ENCODE data around the gene IL3RA. TPM values are rescaled to one million over a fixed set of nuclear protein-coding genes. Genes with fewer than 3 reads are reported as not detected.

Gene IL3RA
- total RNA-seq, 2 experiments from 2014 or later: 35.2 to 35.4 TPM

DNA sequence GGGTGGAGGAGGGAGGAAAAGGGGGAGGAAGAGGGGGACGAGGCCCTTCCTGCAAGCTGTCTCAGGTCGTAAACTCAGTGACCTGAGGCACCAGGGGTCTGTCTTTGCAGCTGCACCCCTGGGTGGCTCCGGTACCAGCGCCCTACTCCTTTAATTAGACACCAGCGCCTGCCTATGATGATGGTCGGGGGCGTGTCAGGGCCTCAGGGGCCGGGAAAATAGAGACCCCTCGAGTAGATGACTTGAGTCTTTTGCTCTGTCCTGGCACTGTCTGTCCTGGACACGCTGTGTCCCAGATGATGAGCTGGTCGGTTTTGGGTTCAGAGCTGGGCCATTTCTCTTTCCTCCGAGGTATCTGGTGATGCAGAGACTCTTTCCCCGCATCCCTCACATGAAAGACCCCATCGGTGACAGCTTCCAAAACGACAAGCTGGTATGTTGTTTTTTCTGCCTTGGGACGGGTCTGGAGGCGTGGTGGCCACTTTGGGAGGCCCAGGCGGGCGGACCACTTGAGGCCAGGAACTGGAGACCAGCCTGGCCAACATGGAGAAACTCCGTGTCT lies 44.2 kb downstream of the IL3RA start:
- CTCF ChIA-PET: no interaction called here

DNA sequence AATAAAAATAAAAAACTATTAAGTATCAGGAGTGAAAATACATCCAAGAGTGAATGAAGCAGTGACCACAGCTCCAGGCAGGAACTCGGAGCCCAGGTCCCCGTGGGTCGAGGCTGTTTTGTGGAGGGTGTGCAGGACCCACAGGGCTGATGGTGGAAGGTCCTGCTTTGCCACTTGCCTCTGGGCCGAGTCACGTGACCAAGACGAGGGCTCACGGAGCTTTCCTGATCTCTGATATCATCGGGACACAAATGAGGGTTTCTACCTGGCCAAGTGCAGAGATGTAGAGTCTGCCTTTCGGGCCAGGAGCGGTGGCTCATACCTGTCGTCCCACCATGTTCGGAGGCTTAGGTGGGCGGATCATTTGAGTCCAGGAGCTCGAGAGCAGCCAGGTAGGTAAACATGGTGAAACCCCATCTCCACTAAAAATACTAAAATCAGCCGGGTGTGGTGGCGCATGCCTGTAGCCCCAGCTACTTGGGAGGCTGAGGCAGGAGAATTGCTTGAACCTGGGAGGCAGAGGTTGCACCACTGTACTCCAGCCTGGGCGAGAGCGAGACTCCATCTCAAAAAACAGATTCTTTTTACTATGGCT lies 48.2 kb downstream of the IL3RA start:
- Mint-ChIP-seq H3K36me3 (ENCODE audit: low read depth) (peaks cover 62% of the 10 kb centered on the region), H3K4me3 (no peak overlapping the region), H3K27me3 (no peaks in the 10 kb centered on the region), H3K4me1 (peaks cover 20% of the 10 kb centered on the region), H3K27ac (no peak overlapping the region), H3K9me3 (no peaks in the 10 kb centered on the region)
- no peak for DNase-seq
- ChIA-PET POLR2A (no interaction called here), CTCF (no interaction called here)

More for the DNA sequence above, 44.2 kb downstream of the IL3RA start:
- no peaks in the 10 kb centered on the region for H3K4me1 Mint-ChIP-seq
- H3K9me3 Mint-ChIP-seq: no peaks in the 10 kb centered on the region
- peak overlapping the region; percentile 6 for H3K27ac Mint-ChIP-seq
- no peak for DNase-seq
- peaks cover 29% of the 10 kb centered on the region for H3K36me3 Mint-ChIP-seq (ENCODE audit: low read depth)
- H3K27me3 Mint-ChIP-seq: no peaks in the 10 kb centered on the region
- POLR2A ChIA-PET: no interaction called here
- no peak overlapping the region for H3K4me3 Mint-ChIP-seq

DNA sequence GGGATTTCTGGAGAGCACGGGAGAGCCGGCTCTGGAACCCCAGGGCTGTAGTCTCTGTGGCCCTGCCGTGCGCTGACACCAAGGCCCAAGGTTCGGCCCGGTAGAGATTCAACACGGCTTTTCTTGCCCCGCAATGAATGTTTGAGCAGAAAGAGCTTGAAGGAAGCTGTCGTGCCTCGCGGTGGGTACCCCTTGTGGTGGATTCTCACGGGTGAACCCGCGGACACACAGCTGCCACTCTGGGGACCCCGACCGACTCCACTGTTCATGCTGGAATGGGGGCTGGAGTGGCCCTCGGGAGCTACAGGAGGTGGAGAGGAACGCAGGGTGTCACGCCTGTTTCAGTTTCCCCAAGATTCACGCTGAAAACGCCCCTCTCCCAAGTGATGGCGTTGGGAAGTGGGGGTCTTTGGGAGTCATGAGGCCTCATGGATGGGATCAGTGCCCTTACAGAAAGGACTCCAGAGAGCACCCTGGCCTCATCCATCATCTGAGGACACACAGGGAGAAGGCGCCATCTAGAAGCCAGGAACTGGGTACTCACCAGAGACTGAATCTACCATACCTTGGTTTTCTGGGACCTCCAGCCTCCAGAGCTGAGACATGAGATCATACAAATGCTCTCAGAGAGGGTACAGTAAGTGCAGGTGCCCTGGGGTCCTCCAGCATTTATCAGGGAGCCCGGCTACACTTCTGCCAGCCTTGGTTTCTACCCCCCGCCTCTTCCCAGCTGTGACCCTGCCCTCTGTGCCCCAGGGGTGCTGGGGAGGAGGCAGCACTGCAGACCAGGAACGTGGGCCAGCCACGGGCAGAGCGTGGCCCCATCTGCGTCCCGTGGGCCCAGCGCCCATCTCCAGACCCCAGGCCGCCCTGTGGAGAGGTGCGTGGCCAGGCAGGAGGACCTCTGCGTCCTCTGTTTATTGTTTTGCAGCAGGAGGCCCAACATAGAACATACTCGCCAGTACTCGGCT lies 49.0 kb downstream of the IL3RA start:
- CTCF ChIA-PET: no interaction called here
- POLR2A ChIA-PET: no interaction called here
- peaks cover 26% of the 10 kb centered on the region for H3K4me1 Mint-ChIP-seq
- H3K27me3 Mint-ChIP-seq: no peaks in the 10 kb centered on the region
- H3K27ac Mint-ChIP-seq: no peak overlapping the region
- peaks cover 67% of the 10 kb centered on the region for H3K36me3 Mint-ChIP-seq (ENCODE audit: low read depth)
- H3K4me3 Mint-ChIP-seq: no peak overlapping the region
- H3K9me3 Mint-ChIP-seq: no peaks in the 10 kb centered on the region
- DNase-seq: no peak

DNA sequence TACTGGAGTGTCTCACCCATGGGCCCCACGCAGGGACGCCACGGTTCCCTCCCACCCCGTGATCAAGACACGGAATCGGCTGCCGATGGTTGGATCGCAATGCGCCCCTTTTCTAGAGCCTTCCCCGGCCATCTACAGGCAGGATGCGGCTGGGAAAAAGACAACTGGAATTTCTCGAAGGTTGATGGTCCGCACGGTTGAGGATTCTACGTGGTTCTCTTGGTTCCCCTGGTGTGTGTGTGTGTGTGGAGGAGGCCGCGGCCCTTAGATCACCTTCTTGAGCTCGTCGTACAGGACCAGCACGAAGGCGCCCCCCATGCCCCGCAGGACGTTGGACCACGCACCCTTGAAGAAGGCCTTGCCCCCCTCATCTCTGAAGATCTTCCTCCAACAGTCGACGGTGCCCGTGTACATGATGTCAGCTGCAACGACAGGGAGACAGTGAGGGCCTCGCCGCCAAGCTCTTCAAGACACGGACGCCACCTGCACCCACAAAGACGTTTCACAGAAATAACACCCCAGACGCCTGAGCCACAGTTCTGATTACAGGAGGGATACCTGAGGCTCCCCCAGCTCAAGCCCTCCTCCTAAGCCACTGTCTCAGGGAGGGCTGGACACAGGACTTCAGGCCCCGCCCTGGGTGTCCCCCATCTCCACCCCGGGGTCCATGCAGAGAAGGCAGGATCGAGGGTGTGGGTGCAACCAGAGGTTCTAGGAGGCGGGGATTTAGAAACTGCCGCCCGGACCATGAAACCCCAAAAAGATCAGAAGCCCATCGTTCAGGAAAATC lies 49.9 kb downstream of the IL3RA start:
- Mint-ChIP-seq H3K4me3 (no peak overlapping the region), H3K27me3 (no peaks in the 10 kb centered on the region), H3K27ac (no peak overlapping the region), H3K36me3 (ENCODE audit: low read depth) (peaks cover 76% of the 10 kb centered on the region), H3K4me1 (peaks cover 34% of the 10 kb centered on the region), H3K9me3 (no peaks in the 10 kb centered on the region)
- CTCF ChIA-PET: no interaction called here
- POLR2A ChIA-PET: no interaction called here
- no peak for DNase-seq

DNA sequence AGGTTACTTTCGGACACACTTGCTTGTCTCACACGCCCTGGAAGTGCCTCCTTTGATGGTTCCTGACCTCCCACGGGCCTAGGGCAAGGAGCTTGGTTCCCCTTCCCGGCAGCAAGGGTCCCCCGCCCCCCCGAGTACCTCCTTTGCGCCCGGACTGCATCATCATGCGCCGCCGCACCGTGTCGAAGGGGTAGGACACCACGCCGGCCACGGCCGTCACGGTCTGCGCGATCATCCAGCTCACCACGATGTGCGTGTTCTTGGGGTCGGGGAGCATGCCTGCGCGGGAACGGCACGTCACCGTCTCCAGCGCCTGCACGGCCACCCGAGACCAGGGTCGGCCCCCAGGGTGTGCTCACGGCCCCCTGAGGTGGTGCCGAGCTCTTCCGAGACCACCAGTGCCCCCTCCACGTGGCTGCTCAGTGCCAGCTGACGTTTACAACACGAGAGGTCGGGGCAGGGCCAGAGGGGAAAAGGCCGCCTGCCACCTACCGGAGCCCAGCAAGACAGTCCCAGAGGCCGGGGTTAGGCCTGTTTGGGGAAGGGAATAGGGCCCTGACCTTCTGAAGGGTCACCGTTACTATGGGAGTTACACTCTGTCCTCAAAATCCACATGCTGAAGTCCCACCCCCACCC lies 50.7 kb downstream of the IL3RA start:
- Mint-ChIP-seq H3K27me3 (no peaks in the 10 kb centered on the region), H3K27ac (no peak overlapping the region), H3K4me3 (no peak overlapping the region), H3K4me1 (peaks cover 34% of the 10 kb centered on the region), H3K36me3 (ENCODE audit: low read depth) (peaks cover 74% of the 10 kb centered on the region), H3K9me3 (no peaks in the 10 kb centered on the region)
- CTCF ChIA-PET: no interaction called here
- DNase-seq: no peak
- POLR2A ChIA-PET: no interaction called here

DNA sequence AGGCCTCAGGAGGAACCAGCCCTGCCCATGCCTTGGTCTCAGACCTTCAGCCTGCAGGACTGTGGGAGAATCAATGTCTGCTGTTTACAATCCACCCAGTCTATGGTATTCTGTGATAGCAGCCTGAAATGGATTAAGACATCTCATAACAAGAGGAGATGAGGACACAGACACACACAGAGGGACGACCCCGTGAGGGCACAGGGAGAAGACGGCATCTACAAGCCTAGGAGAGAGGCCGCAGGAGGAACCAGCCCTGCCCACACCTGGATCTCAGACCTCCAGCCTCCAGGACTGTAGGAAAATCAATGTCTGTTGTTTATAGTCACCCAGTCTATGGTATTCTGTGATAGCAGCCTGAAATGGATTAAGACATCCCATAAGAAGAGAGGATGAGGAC lies 52.1 kb downstream of the IL3RA start:
- H3K27ac Mint-ChIP-seq: no peak overlapping the region
- H3K27me3 Mint-ChIP-seq: no peaks in the 10 kb centered on the region
- CTCF ChIA-PET: no interaction called here
- H3K9me3 Mint-ChIP-seq: no peaks in the 10 kb centered on the region
- H3K4me3 Mint-ChIP-seq: peak overlapping the region; percentile 39
- DNase-seq: peak; percentile 14
- peaks cover 40% of the 10 kb centered on the region for H3K4me1 Mint-ChIP-seq
- H3K36me3 Mint-ChIP-seq (ENCODE audit: low read depth): peaks cover 67% of the 10 kb centered on the region
- POLR2A ChIA-PET: no interaction called here

DNA sequence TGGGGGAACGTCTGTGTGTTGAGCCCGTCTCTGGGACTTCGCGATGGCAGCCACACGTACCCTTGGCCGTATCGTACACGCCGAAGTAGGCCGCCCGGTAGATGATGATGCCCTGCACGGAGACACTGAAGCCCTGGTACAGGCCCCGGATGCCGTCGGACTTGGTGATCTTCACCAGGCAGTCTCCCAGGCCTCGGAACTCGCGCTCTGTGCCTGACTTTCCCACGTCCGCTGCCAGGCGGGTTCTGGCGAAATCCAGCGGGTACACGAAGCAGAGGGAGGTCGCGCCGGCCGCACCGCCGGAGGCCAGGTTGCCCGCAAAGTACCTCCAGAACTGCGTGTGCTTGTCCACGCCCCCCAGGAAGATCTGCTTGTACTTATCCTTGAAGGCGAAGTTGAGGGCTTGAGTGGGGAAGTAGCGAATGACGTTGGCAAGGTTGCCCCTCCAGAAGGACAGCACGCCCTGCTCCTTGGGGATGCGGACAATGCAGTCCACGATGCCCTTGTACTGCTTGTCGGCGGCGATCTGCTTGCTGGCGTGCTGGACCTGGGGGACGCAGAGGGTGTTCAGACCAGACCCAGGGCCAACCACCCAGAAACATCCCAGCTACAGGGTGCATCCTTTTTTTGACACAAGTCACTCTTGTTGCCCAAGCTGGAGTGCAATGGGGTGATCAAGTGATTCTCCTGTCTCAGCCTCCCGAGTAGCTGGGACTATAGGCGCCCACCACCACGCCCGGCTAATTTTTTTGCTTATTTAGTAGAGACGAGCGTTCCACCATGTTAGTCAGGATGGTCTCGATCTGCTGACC lies 52.8 kb downstream of the IL3RA start:
- peak overlapping the region; percentile 21 for H3K27ac Mint-ChIP-seq
- H3K4me3 Mint-ChIP-seq: peak overlapping the region; percentile 39
- peaks cover 47% of the 10 kb centered on the region for H3K4me1 Mint-ChIP-seq
- ChIA-PET CTCF (no interaction called here), POLR2A (no interaction called here)
- no peaks in the 10 kb centered on the region for H3K27me3 Mint-ChIP-seq
- peak; percentile 15 for DNase-seq
- peaks cover 61% of the 10 kb centered on the region for H3K36me3 Mint-ChIP-seq (ENCODE audit: low read depth)
- H3K9me3 Mint-ChIP-seq: no peaks in the 10 kb centered on the region

DNA sequence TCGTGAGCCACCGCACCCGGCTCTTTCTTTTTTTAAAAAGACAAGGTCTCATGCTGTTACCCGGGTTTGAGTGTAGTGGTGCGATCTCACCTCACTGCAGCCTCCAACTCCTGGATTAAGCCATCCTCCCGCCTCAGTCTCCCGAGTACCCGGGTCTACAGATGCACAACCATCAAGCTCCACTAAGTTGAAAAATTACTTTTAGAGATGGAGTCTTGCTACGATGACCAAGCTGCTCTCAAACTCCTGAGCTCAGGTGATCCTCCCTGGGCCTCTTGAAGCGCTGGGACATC lies 53.4 kb downstream of the IL3RA start:
- peaks cover 53% of the 10 kb centered on the region for H3K4me1 Mint-ChIP-seq

DNA sequence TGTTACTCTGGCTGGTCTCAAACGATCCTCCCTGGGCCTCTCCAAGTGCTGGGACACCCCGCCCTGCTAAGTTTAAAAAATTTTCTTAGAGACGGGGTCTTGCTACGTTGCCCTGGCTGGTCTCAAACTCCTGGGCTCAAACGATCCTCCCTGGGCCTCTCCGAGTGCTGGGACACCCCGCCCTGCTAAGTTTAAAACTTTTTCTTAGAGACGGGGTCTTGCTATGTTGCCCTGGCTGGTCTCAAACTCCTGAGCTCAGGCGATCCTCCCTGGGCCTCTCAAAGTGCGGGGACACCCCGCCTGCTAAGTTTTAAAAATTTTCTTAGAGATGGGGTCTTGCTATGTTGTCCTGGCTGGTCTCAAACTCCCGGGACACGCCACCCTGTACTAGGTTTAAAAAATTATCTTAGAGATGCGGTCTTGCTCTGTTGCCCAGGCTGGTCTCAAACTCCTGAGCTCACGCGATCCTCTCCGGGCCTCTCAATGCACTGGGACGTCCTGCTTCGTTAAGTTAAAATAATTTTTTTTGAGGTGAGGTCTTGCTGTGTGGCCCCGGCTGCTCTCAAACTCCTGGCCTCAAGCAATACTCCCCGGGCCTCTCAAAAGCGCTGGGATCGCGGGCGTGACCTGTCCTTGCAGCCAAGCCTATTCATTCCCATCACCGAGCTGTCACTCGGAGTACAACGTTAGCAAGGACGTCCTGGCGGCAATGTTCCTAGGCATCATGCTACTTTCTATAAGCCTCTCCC lies 54.2 kb downstream of the IL3RA start:
- peaks cover 58% of the 10 kb centered on the region for H3K36me3 Mint-ChIP-seq (ENCODE audit: low read depth)
- peak overlapping the region; percentile 91 for H3K4me3 Mint-ChIP-seq
- peak overlapping the region; percentile 94 for H3K27ac Mint-ChIP-seq
- no peaks in the 10 kb centered on the region for H3K9me3 Mint-ChIP-seq
- no peaks in the 10 kb centered on the region for H3K27me3 Mint-ChIP-seq
- POLR2A ChIA-PET: no interaction called here
- CTCF ChIA-PET: no interaction called here
- peak; percentile 29 for DNase-seq
- peaks cover 61% of the 10 kb centered on the region for H3K4me1 Mint-ChIP-seq

More for the DNA sequence above, 53.4 kb downstream of the IL3RA start:
- no peaks in the 10 kb centered on the region for H3K9me3 Mint-ChIP-seq
- H3K27ac Mint-ChIP-seq: no peak overlapping the region
- H3K4me3 Mint-ChIP-seq: peak overlapping the region; percentile 56
- peaks cover 56% of the 10 kb centered on the region for H3K36me3 Mint-ChIP-seq (ENCODE audit: low read depth)
- no peaks in the 10 kb centered on the region for H3K27me3 Mint-ChIP-seq
- no peak for DNase-seq
- POLR2A ChIA-PET: no interaction called here
- CTCF ChIA-PET: no interaction called here

DNA sequence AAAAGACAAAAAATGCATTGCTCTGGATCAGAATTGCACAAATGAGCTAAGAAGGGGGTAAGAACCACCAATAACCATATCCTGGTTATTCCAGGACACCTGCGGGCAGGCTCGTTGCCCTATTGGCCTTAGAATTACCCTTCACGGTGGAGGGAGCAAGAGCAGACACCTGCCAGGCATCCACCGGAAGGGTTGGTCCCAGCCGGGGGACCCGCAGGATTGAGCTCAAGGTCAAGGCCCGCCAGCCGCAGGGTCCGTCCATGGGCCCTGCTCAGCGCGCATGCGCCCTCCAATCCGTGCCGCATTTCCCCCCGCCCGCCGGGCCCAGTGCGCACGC lies 54.8 kb downstream of the IL3RA start:
- ChIA-PET POLR2A (no interaction called here), CTCF (no interaction called here)
- H3K27me3 Mint-ChIP-seq: no peaks in the 10 kb centered on the region
- peak overlapping the region; percentile 94 for H3K27ac Mint-ChIP-seq
- H3K4me3 Mint-ChIP-seq: peak overlapping the region; percentile 91
- peak; percentile 93 for DNase-seq
- H3K9me3 Mint-ChIP-seq: no peaks in the 10 kb centered on the region
- H3K4me1 Mint-ChIP-seq: peaks cover 67% of the 10 kb centered on the region
- peaks cover 61% of the 10 kb centered on the region for H3K36me3 Mint-ChIP-seq (ENCODE audit: low read depth)

DNA sequence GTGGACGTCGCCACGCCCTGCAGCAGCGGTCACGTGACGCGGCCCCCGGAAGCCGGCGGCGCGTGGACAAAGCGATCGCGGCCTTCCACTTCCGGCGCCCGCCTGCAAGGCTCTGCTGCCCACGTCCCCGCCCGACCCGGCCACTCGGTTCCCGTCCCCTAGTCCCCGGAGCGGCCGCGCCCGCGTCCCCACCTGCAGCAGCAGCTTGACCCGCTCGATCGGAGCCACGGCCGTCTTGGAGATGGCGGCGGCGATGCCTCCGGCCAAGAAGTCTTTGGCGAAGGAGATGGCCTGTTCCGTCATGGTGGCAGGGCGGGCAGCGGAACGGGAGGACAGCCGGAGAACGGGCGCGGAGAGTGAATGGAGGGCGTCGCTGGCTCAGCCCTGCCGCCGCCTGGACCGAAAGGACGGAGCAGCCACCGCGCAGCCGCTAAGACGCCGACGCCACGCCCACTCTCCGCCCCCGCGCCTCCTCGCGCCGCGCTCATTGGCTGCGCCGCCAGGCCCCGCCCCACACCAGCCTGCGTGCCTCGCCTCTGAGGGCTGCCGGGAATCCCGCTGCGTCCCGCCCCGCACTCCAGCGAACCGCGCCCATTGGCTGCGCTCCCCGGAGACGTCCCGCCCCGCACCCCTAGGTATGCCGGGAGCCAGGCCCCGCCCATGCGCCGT lies 55.3 kb downstream of the IL3RA start, which contains the start of gene SLC25A6:
Gene SLC25A6 (minus strand): TSS at position 407 of the 669 bp plus-strand sequence. CDS start 104 bp downstream, at position 303.
- Mint-ChIP-seq H3K27me3 (no peaks in the 10 kb centered on the region), H3K4me1 (peaks cover 69% of the 10 kb centered on the region), H3K36me3 (ENCODE audit: low read depth) (peaks cover 61% of the 10 kb centered on the region), H3K4me3 (peak within 1 kb of the TSS; percentile 91), H3K27ac (peak within 1 kb of the TSS; percentile 94), H3K9me3 (no peaks in the 10 kb centered on the region)
- ChIA-PET CTCF (no interaction called here), POLR2A (no interaction called here)
- peak; percentile 99 for DNase-seq

All from activated CD4-positive, alpha-beta memory T cell treated with anti-CD3 and anti-CD28 coated beads, Interleukin-2, amount 10 ng/mL, durations not matched to agents 7 days and 5 days (primary cell).